HG02763 (cell line): Measurements from ENCODE around the gene TMEM239.
"Not testable (repeated sequence)": the region's sequence is repeated elsewhere in the genome, so short reads cannot be mapped to it uniquely, and the experiment has no call there.

Experiments used
- ATAC-seq: cut with Tn5 transposase; IDR thresholded peaks from one replicate; pipeline ENCODE4 v1.9.1; 2021; ENCODE audit warnings: mild to moderate bottlenecking, moderate library complexity; ENCODE audit not compliant: unreplicated experiment

Gene TMEM239

GRCh38 chr20:2816030-2816582 is at the start of gene TMEM239:
Gene TMEM239 (plus strand): TSS chr20:2816364. CDS start chr20:2816555, 191 bp downstream.
- no peak for ATAC-seq

GRCh38 chr20:2767768-2768631 is 48.2 kb upstream of the TMEM239 start:
- no peak for ATAC-seq

- ATAC-seq: no peak
Measured at GRCh38 chr20:2768632-2769015, 47.5 kb upstream of the TMEM239 start.

GRCh38 chr20:2770091-2770490 is 46.1 kb upstream of the TMEM239 start:
- ATAC-seq: not testable (repeated sequence)

- no peak for ATAC-seq
Measured at GRCh38 chr20:2771631-2772080, 44.5 kb upstream of the TMEM239 start.

GRCh38 chr20:2773812-2774211 is 42.4 kb upstream of the TMEM239 start:
- no peak for ATAC-seq

- no peak for ATAC-seq
Measured at GRCh38 chr20:2775139-2775538, 41.0 kb upstream of the TMEM239 start.

GRCh38 chr20:2778602-2779321 is 37.4 kb upstream of the TMEM239 start:
- ATAC-seq: no peak

- no peak for ATAC-seq
Measured at GRCh38 chr20:2780948-2781347, 35.2 kb upstream of the TMEM239 start.

- ATAC-seq: no peak
Measured at GRCh38 chr20:2783908-2784566, 32.1 kb upstream of the TMEM239 start.

- ATAC-seq: no peak
Measured at GRCh38 chr20:2793471-2793870, 22.7 kb upstream of the TMEM239 start.

GRCh38 chr20:2794202-2794748 is 21.9 kb upstream of the TMEM239 start:
- ATAC-seq: no peak

GRCh38 chr20:2794866-2795447 is 21.2 kb upstream of the TMEM239 start:
- ATAC-seq: no peak

GRCh38 chr20:2795451-2795850 is 20.7 kb upstream of the TMEM239 start:
- no peak for ATAC-seq

GRCh38 chr20:2796011-2796660 is 20.0 kb upstream of the TMEM239 start:
- ATAC-seq: no peak

GRCh38 chr20:2797136-2797983 is 18.8 kb upstream of the TMEM239 start:
- ATAC-seq: no peak

GRCh38 chr20:2798095-2798805 is 17.9 kb upstream of the TMEM239 start:
- no peak for ATAC-seq

GRCh38 chr20:2798814-2799213 is 17.4 kb upstream of the TMEM239 start:
- no peak for ATAC-seq
